Activated naive CD8-positive, alpha-beta T cell treated with anti-CD3 and anti-CD28 coated beads, Interleukin-2, amount 50 U/mL, for 16 hours (primary cell): ENCODE data around the gene EIF4E1B.

ENCODE experiments used
- DNase-seq: peaks from one replicate; pipeline ENCODE4 v3.0.0-alpha.2; 2020; ENCODE audit warnings: low read depth, low spot score

EIF4E1B gene

GRCh38 chr5:176663566-176663965 is 33.1 kb downstream of the EIF4E1B start:
- DNase-seq = no peak

GRCh38 chr5:176664479-176664878 is 34.0 kb downstream of the EIF4E1B start:
- DNase-seq = no peak

GRCh38 chr5:176664886-176665285 is 34.4 kb downstream of the EIF4E1B start:
- DNase-seq = no peak

GRCh38 chr5:176665517-176665916 is 35.0 kb downstream of the EIF4E1B start:
- no peak for DNase-seq

GRCh38 chr5:176667637-176668036 is 37.2 kb downstream of the EIF4E1B start:
- no peak for DNase-seq

- DNase-seq = no peak
Observed at GRCh38 chr5:176670449-176670848, 40.0 kb downstream of the EIF4E1B start.

GRCh38 chr5:176671399-176671798 is 40.9 kb downstream of the EIF4E1B start:
- DNase-seq = no peak

GRCh38 chr5:176671890-176672747 is 41.6 kb downstream of the EIF4E1B start:
- no peak for DNase-seq

- no peak for DNase-seq
Observed at GRCh38 chr5:176673651-176674583, 43.4 kb downstream of the EIF4E1B start.

GRCh38 chr5:176674799-176675198 is 44.3 kb downstream of the EIF4E1B start:
- DNase-seq = no peak

- no peak for DNase-seq
Observed at GRCh38 chr5:176675676-176676360, 45.3 kb downstream of the EIF4E1B start.

- no peak for DNase-seq
Observed at GRCh38 chr5:176676361-176676824, 45.9 kb downstream of the EIF4E1B start.

- no peak for DNase-seq
Observed at GRCh38 chr5:176677209-176677939, 46.9 kb downstream of the EIF4E1B start.

- DNase-seq = no peak
Observed at GRCh38 chr5:176678584-176678983, 48.1 kb downstream of the EIF4E1B start.

- no peak for DNase-seq
Observed at GRCh38 chr5:176679365-176680225, 49.1 kb downstream of the EIF4E1B start.

GRCh38 chr5:176680226-176680563 is 49.7 kb downstream of the EIF4E1B start:
- no peak for DNase-seq

GRCh38 chr5:176682016-176682531 is 51.6 kb downstream of the EIF4E1B start:
- DNase-seq = no peak

- no peak for DNase-seq
Observed at GRCh38 chr5:176685010-176685409, 54.5 kb downstream of the EIF4E1B start.

- DNase-seq = no peak
Observed at GRCh38 chr5:176687247-176687646, 56.8 kb downstream of the EIF4E1B start.

GRCh38 chr5:176687881-176688280 is 57.4 kb downstream of the EIF4E1B start:
- no peak for DNase-seq
